Measurements from ENCODE around the gene CELF3. TPM values are rescaled to one million over a fixed set of nuclear protein-coding genes. Genes with fewer than 3 reads are reported as not detected.
"Not testable (repeated sequence)": the region's sequence is repeated elsewhere in the genome, so short reads cannot be mapped to it uniquely, and the experiment has no call there.

CELF3 gene
- total RNA-seq, 1 donor from 2014 or later = 274 TPM

- H3K9me3 Mint-ChIP-seq (ENCODE audit: unreplicated experiment) = no peaks in the 10 kb centered on the region
- H3K36me3 Mint-ChIP-seq (ENCODE audit: unreplicated experiment) = no peaks in the 10 kb centered on the region
- TF ChIP-seq CTCF (IDR thresholded peaks at IDR 0.05; ENCODE audit: partially characterized antibody, unreplicated experiment) = no peak
- no peaks in the 10 kb centered on the region for H3K4me1 Mint-ChIP-seq (ENCODE audit: low read depth, unreplicated experiment)
- H3K4me3 Mint-ChIP-seq (ENCODE audit: unreplicated experiment) = no peak overlapping the region
- no peaks in the 10 kb centered on the region for H3K27me3 Mint-ChIP-seq (ENCODE audit: unreplicated experiment)
- no peak overlapping the region for H3K27ac Mint-ChIP-seq (ENCODE audit: unreplicated experiment)
- DNase-seq = no peak
These were observed 36.2 kb downstream of the CELF3 start for GRCh38 chr1:151680391-151680790.

GRCh38 chr1:151673407-151673806 lies 43.2 kb downstream of the CELF3 start:
- Mint-ChIP-seq H3K9me3 (ENCODE audit: unreplicated experiment) (no peaks in the 10 kb centered on the region), H3K4me3 (ENCODE audit: unreplicated experiment) (no peak overlapping the region), H3K4me1 (ENCODE audit: low read depth, unreplicated experiment) (no peaks in the 10 kb centered on the region), H3K27ac (ENCODE audit: unreplicated experiment) (no peak overlapping the region), H3K36me3 (ENCODE audit: unreplicated experiment) (peaks cover 11% of the 10 kb centered on the region), H3K27me3 (ENCODE audit: unreplicated experiment) (no peaks in the 10 kb centered on the region)
- no peak for TF ChIP-seq CTCF (IDR thresholded peaks at IDR 0.05; ENCODE audit: partially characterized antibody, unreplicated experiment)
- no peak for DNase-seq

- not testable (repeated sequence) for H3K4me3 Mint-ChIP-seq (ENCODE audit: unreplicated experiment); H3K27me3 Mint-ChIP-seq (ENCODE audit: unreplicated experiment); H3K27ac Mint-ChIP-seq (ENCODE audit: unreplicated experiment); H3K4me1 Mint-ChIP-seq (ENCODE audit: low read depth, unreplicated experiment); DNase-seq; H3K9me3 Mint-ChIP-seq (ENCODE audit: unreplicated experiment)
- peaks cover 11% of the 10 kb centered on the region for H3K36me3 Mint-ChIP-seq (ENCODE audit: unreplicated experiment)
These were observed 46.4 kb downstream of the CELF3 start for GRCh38 chr1:151670036-151670675.

- H3K27ac Mint-ChIP-seq (ENCODE audit: unreplicated experiment) = no peak overlapping the region
- no peak for TF ChIP-seq CTCF (IDR thresholded peaks at IDR 0.05; ENCODE audit: partially characterized antibody, unreplicated experiment)
- no peaks in the 10 kb centered on the region for H3K9me3 Mint-ChIP-seq (ENCODE audit: unreplicated experiment)
These were observed 48.5 kb downstream of the CELF3 start for GRCh38 chr1:151668090-151668489.

GRCh38 chr1:151661751-151662150 lies 54.9 kb downstream of the CELF3 start:
- Mint-ChIP-seq H3K27ac (ENCODE audit: unreplicated experiment) (no peak overlapping the region), H3K9me3 (ENCODE audit: unreplicated experiment) (no peaks in the 10 kb centered on the region), H3K4me1 (ENCODE audit: low read depth, unreplicated experiment) (no peaks in the 10 kb centered on the region), H3K27me3 (ENCODE audit: unreplicated experiment) (no peaks in the 10 kb centered on the region), H3K36me3 (ENCODE audit: unreplicated experiment) (no peaks in the 10 kb centered on the region), H3K4me3 (ENCODE audit: unreplicated experiment) (no peak overlapping the region)
- TF ChIP-seq CTCF (IDR thresholded peaks at IDR 0.05; ENCODE audit: partially characterized antibody, unreplicated experiment) = no peak
- no peak for DNase-seq

More at GRCh38 chr1:151668090-151668489, 48.5 kb downstream of the CELF3 start:
- Mint-ChIP-seq H3K36me3 (ENCODE audit: unreplicated experiment) (peaks cover 11% of the 10 kb centered on the region), H3K27me3 (ENCODE audit: unreplicated experiment) (no peaks in the 10 kb centered on the region), H3K4me1 (ENCODE audit: low read depth, unreplicated experiment) (no peaks in the 10 kb centered on the region), H3K4me3 (ENCODE audit: unreplicated experiment) (no peak overlapping the region)
- no peak for DNase-seq
